ENCODE data around the gene CDH24.

GRCh38 chr14:23093526-23093925 lies 36.2 kb upstream of the CDH24 start:
- TF ChIP-seq GATA2 (IDR thresholded peaks at IDR 0.05; ENCODE audit: low read depth, low read length) (no peak), GATA3 (IDR thresholded peaks at IDR 0.05; ENCODE audit: low read depth, low read length) (no peak)

Measured in SH-SY5Y (cell line).